K562 (cell line): ENCODE results near the gene RMND5A.

Experiments used
- BHLHE40 ChIP-seq: IDR thresholded peaks from 2 replicates; pipeline ENCODE4 v1.6.1; 2011; ENCODE audit warnings: low read length, improper control_type of control experiment
- ELF4 ChIP-seq: fragments of 450-650 bp; formaldehyde crosslinking; IDR thresholded peaks from 2 replicates; pipeline ENCODE4 v1.4.0; 2022; ENCODE audit warnings: missing genetic modification characterization
- FOXO4 ChIP-seq: fragments of 450-650 bp; formaldehyde crosslinking; IDR thresholded peaks from 2 replicates; pipeline ENCODE4 v1.4.0; 2020; ENCODE audit warnings: mild to moderate bottlenecking, moderate library complexity
- NKRF ChIP-seq: fragments of 450-650 bp; IDR thresholded peaks from 2 replicates; pipeline ENCODE4 v1.6.1; 2016; ENCODE audit warnings: borderline replicate concordance
- POLR2A ChIP-seq: fragments of 450-650 bp; conservative IDR thresholded peaks from 2 replicates; pipeline ENCODE4 v1.6.1; 2016
- RBM17 ChIP-seq: fragments of 200-400 bp; formaldehyde crosslinking; IDR thresholded peaks from 2 replicates; pipeline ENCODE4 v1.6.1; 2017; ENCODE audit warnings: low read depth, mild to moderate bottlenecking, low read length, borderline replicate concordance
- TAF1 ChIP-seq: IDR thresholded peaks from 2 replicates; pipeline ENCODE4 v1.6.1; 2011; ENCODE audit warnings: mild to moderate bottlenecking, low read length, moderate library complexity; ENCODE audit not compliant: insufficient read depth, control insufficient read depth, severe bottlenecking; ENCODE audit errors: extremely low read depth
- ZBTB40 ChIP-seq, 2 experiments: fragments of 450-650 bp in 1 of 2; sonication (generic) in 1 of 2; formaldehyde crosslinking in 1 of 2; IDR thresholded peaks; 2 replicates each; pipeline versions ENCODE4 v1.7.1 to v1.9.0; 2016 to 2022; ENCODE audit warnings: inconsistent platforms in 1 of 2, mild to moderate bottlenecking in 1 of 2, missing genetic modification reagents in 1 of 2
- ZC3H4 ChIP-seq: sonication (generic); formaldehyde crosslinking; IDR thresholded peaks from 2 replicates; pipeline ENCODE4 v1.9.0; 2021; ENCODE audit warnings: missing genetic modification reagents, borderline replicate concordance
- ZNF445 ChIP-seq: fragments of 250-450 bp; sonication (Bioruptor Pico); IDR thresholded peaks from 2 replicates; pipeline ENCODE4 v1.4.0; 2020; ENCODE audit warnings: low read depth, mild to moderate bottlenecking, moderate library complexity
- ZNF589 ChIP-seq: fragments of 200-800 bp; sonication (Bioruptor generic); IDR thresholded peaks from 2 replicates; pipeline ENCODE4 v1.6.1; 2016; ENCODE audit warnings: low read depth, missing genetic modification characterization, missing compliant biosample characterization
- TF ChIP-seq, protein P1 (sequence below), 3 experiments: IDR thresholded peaks in 2 of 3; conservative IDR thresholded peaks in 1 of 3; 2 replicates each; pipeline ENCODE4 v1.5.1; 2011 to 2012; ENCODE audit warnings: low read length in 3 of 3, mild to moderate bottlenecking in 3 of 3, control low read depth in 2 of 3, improper control_type of control experiment in 1 of 3, inconsistent platforms in 1 of 3, low read depth in 1 of 3, mixed read lengths in 1 of 3, moderate library complexity in 1 of 3; ENCODE audit not compliant: insufficient read depth in 2 of 3
- TF ChIP-seq, protein P2 (sequence below): conservative IDR thresholded peaks from 2 replicates; pipeline ENCODE4 v1.6.1; 2011; ENCODE audit warnings: low read depth, mild to moderate bottlenecking, low read length; ENCODE audit not compliant: control insufficient read depth

GRCh38 chr2:86787736-86788135 is 67.6 kb downstream of the RMND5A start:
- TF ChIP-seq ZBTB40 (IDR thresholded peaks at IDR 0.05): no peak
- no peak for TF ChIP-seq ZBTB40 (CRISPR knock-in tag; IDR thresholded peaks at IDR 0.05)
- TF ChIP-seq RBM17: no peak
- TF ChIP-seq, protein P1, sequence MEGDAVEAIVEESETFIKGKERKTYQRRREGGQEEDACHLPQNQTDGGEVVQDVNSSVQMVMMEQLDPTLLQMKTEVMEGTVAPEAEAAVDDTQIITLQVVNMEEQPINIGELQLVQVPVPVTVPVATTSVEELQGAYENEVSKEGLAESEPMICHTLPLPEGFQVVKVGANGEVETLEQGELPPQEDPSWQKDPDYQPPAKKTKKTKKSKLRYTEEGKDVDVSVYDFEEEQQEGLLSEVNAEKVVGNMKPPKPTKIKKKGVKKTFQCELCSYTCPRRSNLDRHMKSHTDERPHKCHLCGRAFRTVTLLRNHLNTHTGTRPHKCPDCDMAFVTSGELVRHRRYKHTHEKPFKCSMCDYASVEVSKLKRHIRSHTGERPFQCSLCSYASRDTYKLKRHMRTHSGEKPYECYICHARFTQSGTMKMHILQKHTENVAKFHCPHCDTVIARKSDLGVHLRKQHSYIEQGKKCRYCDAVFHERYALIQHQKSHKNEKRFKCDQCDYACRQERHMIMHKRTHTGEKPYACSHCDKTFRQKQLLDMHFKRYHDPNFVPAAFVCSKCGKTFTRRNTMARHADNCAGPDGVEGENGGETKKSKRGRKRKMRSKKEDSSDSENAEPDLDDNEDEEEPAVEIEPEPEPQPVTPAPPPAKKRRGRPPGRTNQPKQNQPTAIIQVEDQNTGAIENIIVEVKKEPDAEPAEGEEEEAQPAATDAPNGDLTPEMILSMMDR (IDR thresholded peaks at IDR 0.05 in 2 of 3, conservative IDR thresholded peaks at IDR 0.05 in 1 of 3; ENCODE audit: insufficient read depth in 2 of 3, low read depth in 1 of 3, low read length in 3 of 3): no peak
- TF ChIP-seq, protein P2, sequence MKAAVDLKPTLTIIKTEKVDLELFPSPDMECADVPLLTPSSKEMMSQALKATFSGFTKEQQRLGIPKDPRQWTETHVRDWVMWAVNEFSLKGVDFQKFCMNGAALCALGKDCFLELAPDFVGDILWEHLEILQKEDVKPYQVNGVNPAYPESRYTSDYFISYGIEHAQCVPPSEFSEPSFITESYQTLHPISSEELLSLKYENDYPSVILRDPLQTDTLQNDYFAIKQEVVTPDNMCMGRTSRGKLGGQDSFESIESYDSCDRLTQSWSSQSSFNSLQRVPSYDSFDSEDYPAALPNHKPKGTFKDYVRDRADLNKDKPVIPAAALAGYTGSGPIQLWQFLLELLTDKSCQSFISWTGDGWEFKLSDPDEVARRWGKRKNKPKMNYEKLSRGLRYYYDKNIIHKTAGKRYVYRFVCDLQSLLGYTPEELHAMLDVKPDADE: no peak
- no peak for TF ChIP-seq ZNF445
- no peak for TF ChIP-seq ZC3H4
- no peak for TF ChIP-seq BHLHE40
- TF ChIP-seq NKRF: no peak
- no peak for TF ChIP-seq POLR2A
- no peak for TF ChIP-seq TAF1
- no peak for TF ChIP-seq ZNF589
- TF ChIP-seq ELF4 (CRISPR knock-in tag): no peak
- no peak for TF ChIP-seq FOXO4 (CRISPR knock-in tag)
